Esophagus muscularis mucosa (tissue), 4 donors: ENCODE measurements around the gene OR2A12. TPM values are rescaled to one million over a fixed set of nuclear protein-coding genes. Genes with fewer than 3 reads are reported as not detected.

Experiments
- small RNA-seq, 3 donors: library from RNA; depleted of rRNA; stranded (forward); fragments of <200 nt; gene quantifications; one replicate each; pipeline ENCODE3, GENCODE V24; 2016
- total RNA-seq, 4 donors: library from RNA; depleted of rRNA; stranded (reverse); fragments of >200 nt; gene quantifications; one replicate each; pipeline versions ENCODE4 v1.1.0 to v1.2.1, GENCODE V29; 2016

OR2A12 gene
- total RNA-seq, 4 donors from 2014 or later, result not detected

Small RNA genes lying within 50 kb of the gene (small RNA-seq; reads per million reads assigned to genes)
- 0 reads per million in 3 donors for gene OR2A41P

Other genes with a start within 250 kb of the OR2A12 start
- gene TCAF1, start 184.1 kb upstream of the OR2A12 start, total RNA-seq, result 10 to 100 TPM; 38.2 to 62.7 (median 52.4) TPM
- gene OR2F2, start 151.0 kb upstream of the OR2A12 start, total RNA-seq, result not detected
- not detected for gene OR2F1, start 131.4 kb upstream of the OR2A12 start, total RNA-seq
- gene OR6B1, start 86.0 kb upstream of the OR2A12 start, total RNA-seq, result not detected
- not detected for gene OR2A5, start 37.3 kb upstream of the OR2A12 start, total RNA-seq
- gene OR2A25, start 16.5 kb upstream of the OR2A12 start, total RNA-seq, result not detected
- gene OR2A2, start 23.3 kb downstream of the OR2A12 start, total RNA-seq, result not detected
- gene OR2A14, start 36.9 kb downstream of the OR2A12 start, total RNA-seq, result not detected
- 1 to 10 TPM in 1 of 4 donors, under 1 TPM in 2, not detected in 1; 0.71 to 2.5 (median 0.83) TPM for gene CTAGE4, start 97.2 kb downstream of the OR2A12 start, total RNA-seq
- gene ARHGEF35, start 109.6 kb downstream of the OR2A12 start, total RNA-seq, result 1 to 10 TPM; 1.5 to 4.0 (median 1.8) TPM
- gene OR2A42, start 153.3 kb downstream of the OR2A12 start, total RNA-seq, result under 1 TPM in 2 of 4 donors, not detected in 2; 0.11 to 0.19 TPM
- 1 to 10 TPM in 3 of 4 donors, not detected in 1; 1.2 to 2.3 (median 2.1) TPM for gene OR2A7, start 178.5 kb downstream of the OR2A12 start, total RNA-seq
- gene CTAGE8, start 183.0 kb downstream of the OR2A12 start, total RNA-seq, result 1 to 10 TPM in 1 of 4 donors, under 1 TPM in 2, not detected in 1; 0.42 to 1.5 (median 0.71) TPM
- gene OR2A1, start 226.1 kb downstream of the OR2A12 start, total RNA-seq, result under 1 TPM in 3 of 4 donors, not detected in 1; 0.17 to 0.26 (median 0.17) TPM